GM21447 (cell line): Measurements from ENCODE around the gene ANKRD24.
"Not testable (repeated sequence)": the region's sequence is repeated elsewhere in the genome, so short reads cannot be mapped to it uniquely, and the experiment has no call there.

Experiments used
- ATAC-seq: cut with Tn5 transposase; IDR thresholded peaks from one replicate; pipeline ENCODE4 v1.9.1; 2021; ENCODE audit not compliant: unreplicated experiment

Gene ANKRD24

GRCh38 chr19:4173479-4174212 lies 8.8 kb upstream of the ANKRD24 start:
- no peak for ATAC-seq

- no peak for ATAC-seq
Measured at GRCh38 chr19:4174213-4174894, 8.1 kb upstream of the ANKRD24 start.

DNA sequence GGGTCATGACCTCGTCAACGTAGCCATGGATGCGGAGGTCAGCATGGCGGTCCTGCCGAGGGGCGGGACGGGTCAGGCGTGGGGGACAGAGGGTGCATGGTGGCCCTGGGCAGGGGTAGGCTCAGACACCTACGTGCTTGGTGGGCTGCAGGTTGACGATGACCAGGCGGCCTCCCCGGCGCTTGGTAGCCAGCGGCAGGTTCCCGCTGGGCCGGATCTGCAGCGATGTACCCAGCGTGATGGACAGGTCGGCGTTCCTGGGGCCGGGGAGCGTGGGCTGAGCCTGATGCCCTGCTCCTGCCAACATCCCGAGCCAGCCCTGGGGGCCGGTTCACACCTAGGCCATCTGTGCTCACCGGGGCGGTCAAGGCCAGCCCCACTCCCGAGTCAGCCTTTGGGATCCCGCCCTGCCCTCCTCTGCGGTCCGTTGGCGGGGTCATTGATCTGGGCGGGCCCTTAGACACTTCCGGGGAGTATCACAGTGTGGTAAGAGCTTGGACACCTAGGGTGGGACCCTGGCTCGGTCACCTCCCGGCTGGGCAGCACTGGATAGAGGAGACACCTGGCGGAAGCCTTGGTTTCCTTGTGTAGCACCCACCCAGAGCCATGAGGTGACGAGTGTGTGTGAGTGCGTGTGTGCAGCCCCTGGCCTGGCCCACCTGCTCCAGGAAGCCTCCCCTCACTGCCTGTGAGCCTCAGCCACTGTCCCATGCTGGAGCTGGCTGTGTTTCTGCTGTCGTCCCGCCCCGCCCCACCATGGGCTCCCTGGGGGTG lies 7.4 kb upstream of the ANKRD24 start:
- ATAC-seq = no peak

DNA sequence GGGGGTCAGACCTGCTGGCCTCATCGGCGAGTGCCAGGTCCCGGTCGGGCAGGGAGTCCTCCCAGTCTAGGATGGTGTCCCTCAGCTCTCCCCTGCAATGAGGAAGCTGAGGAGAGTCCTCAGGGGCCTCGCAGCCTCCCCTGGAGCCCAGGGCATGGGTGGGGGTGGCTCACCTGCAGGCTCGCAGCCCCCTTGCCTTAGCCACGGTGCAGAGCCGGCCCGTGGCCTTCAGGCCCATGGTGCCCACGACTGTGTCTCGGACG lies 6.9 kb upstream of the ANKRD24 start:
- no peak for ATAC-seq

- no peak for ATAC-seq
Measured at GRCh38 chr19:4177146-4177545, 5.3 kb upstream of the ANKRD24 start.

GRCh38 chr19:4178990-4179389 lies 3.5 kb upstream of the ANKRD24 start:
- ATAC-seq = no peak

DNA sequence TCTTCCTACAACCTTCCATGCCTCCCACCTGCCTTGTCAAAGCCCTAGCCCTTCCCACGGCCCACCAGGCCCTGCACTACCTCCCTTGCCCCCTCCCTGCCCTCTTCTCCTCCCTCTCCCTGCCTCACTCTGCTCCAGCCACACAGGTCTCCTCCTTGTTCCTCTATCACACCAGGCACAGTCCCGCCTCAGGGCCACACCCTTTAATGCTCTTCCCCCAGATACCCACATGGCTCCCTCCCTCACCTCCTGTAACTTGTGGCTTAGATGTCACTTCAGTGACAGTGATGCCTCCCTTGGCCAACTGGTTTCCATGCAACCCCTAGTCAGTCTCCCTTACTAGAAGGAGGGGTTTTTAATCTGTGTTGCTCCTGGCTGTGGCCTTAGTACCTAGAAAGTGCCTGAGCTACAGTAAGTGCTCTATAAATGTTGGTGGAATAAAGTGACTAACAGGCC lies 1.4 kb upstream of the ANKRD24 start:
- no peak for ATAC-seq

- ATAC-seq = no peak
Measured at GRCh38 chr19:4183967-4184717, 1.7 kb downstream of the ANKRD24 start.

DNA sequence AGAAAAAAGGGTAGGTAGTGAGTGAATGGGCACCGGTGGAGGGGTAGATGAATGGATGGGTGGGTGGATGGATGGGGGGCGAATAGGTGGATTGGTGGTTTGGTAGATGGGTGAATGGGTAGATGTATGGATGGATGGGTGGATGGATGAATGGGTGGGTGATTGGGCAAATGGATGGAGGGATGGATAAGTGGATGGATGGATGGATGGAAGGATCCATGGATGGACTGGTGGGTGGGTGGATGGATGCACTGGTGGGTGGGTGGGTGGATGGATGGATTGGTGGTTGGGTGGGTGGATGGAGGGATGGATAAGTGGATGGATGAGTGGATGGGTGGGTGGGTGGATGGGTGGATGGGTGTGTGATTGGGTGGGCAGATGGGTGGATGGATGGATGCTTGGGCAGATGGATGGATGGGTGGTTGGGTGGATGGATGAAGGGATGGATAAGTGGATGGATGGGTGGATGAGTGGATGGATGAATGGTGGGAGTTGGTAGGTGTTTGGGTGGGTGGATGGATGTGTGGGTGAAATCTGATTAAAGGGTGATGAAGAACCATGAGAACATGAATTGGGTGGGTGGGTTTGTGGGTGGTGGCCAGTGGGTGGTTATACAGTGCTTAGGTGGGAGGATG lies 2.3 kb downstream of the ANKRD24 start:
- no peak for ATAC-seq

DNA sequence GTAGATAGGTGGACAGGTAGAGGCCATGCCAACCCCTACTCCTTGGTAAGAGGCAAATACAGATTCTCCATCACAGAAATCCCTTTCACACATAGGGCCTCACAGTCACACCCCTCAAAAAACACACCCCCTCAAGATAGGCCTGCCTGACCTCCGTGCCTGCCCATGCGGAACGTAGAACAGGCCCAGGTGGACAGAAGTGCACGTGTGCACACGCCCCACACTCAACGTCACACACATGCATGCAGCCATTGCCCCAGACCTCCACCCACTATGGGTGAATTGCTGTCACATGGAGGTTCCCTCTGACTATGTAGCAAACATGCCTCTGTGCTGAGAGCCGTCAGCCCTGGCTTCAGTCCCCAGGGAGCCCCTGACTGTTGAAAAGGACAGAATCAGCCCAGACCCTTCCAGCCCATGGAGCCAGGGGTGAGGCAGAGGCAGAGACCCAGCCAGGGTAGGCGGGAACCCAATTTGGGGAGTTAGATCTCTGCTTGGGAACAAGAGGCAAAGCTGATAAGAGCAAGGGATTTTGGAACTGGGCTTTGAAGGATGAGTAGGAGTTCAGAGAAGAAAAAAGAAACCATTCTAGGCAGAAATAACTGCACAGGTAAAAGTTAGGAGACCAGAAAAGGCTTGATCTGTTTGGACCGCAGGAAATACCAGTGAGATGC lies 3.1 kb downstream of the ANKRD24 start:
- no peak for ATAC-seq

- no peak for ATAC-seq
Measured at GRCh38 chr19:4186087-4186993, 3.9 kb downstream of the ANKRD24 start.

- ATAC-seq = no peak
Measured at GRCh38 chr19:4187313-4188122, 5.0 kb downstream of the ANKRD24 start.

- no peak for ATAC-seq
Measured at GRCh38 chr19:4189641-4190040, 7.2 kb downstream of the ANKRD24 start.

- not testable (repeated sequence) for ATAC-seq
Measured at GRCh38 chr19:4192537-4192936, 10.0 kb downstream of the ANKRD24 start.

DNA sequence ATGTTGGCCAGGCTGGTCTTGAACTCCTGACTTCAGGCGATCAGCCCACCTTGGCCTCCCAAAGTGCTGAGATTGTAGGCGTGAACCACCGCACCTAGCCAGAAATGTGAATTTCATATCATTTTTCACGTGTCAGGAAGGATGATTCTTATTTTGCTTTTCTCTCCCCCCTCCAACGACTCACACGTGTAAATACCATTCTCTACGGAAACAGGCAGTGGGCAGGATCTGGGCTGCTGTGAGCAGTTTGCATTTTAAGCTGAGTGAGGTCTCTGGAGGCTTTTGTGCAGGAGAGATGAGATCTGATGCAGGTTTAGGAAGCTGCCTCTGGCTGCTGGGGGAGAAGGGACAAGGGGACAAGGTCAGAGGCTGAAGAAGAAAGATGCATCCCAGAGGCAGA lies 11.9 kb downstream of the ANKRD24 start:
- no peak for ATAC-seq

DNA sequence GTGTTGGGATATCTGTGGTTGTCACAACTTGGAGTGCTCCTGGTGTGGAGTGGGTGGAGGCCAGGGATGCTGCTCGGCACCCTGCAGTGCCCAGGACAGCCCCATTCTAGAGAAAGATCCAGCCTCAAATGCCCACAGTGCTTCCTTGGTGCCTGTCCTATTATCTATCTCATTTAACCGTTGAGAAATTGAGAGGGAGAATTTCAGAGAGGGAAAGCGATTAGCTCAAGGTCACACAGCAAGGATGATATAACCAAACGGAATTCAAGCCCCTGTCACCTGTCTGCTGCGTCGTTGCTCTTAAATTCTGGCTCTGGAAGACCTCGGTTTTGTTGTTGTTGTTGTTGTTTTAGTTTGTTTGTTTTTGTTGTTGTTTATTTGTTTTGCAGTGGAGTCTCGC lies 13.5 kb downstream of the ANKRD24 start:
- ATAC-seq = no peak

GRCh38 chr19:4196587-4197148 lies 14.2 kb downstream of the ANKRD24 start:
- ATAC-seq = no peak

GRCh38 chr19:4197228-4197624 lies 14.7 kb downstream of the ANKRD24 start:
- ATAC-seq = no peak
